GM18858 (cell line): ENCODE data around the gene MTMR10.

Experiments
- ATAC-seq: cut with Tn5 transposase; IDR thresholded peaks from one replicate; pipeline ENCODE4 v1.9.1; 2021; ENCODE audit not compliant: unreplicated experiment

MTMR10 gene

DNA sequence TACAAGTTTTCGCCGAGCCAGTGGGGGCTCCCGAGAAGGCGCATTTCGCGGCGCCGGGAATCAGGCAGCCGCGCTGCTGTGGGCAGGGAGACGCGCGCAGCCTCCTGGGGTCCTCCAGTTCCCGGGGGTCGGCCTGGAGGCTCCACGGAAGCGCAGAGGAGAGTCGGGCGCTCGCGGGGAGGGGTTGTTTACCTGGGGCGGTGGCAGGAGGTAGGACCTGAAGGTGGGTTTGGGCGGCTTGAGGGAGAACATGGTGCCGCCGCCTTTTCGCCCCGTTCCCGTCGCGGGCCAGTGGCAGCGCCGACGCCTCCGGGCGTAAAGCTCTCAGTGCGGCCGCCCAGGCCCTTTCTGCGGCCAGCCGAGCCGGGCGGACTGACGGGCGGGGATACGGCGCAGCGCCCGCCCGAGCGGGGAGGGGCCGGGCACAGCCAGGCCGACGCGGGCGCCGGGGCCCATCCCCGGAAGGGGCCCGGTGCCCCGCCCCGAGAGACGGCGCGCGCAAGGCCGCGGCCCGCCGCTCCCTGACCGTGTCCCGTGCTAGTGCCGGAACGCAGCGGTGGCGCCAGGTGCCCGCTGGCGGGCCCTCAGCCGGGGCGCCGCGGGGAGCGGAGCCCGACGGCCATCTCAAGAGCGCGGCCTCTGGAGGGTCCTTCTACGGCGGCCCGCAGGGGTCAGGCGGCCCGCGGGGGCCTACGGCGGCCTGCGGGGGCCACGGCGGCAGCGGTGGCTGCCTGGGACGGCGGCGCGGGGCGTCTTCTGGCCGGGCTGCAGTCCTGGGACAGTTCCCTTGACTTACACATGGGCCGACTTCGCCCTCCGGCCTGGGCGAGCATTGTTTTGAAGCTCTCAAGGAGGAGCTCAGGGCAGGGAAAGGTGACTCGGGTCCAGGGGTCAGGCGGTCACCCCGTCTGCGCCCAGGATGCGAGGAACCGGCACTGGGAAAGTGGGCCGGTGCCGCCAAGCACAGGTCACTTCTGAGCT, at the start of gene MTMR10:
Gene MTMR10 (minus strand): TSS at position 374 of the 981 bp plus-strand sequence. CDS start 122 bp downstream, at position 252.
- ATAC-seq, result peak; percentile 88

DNA sequence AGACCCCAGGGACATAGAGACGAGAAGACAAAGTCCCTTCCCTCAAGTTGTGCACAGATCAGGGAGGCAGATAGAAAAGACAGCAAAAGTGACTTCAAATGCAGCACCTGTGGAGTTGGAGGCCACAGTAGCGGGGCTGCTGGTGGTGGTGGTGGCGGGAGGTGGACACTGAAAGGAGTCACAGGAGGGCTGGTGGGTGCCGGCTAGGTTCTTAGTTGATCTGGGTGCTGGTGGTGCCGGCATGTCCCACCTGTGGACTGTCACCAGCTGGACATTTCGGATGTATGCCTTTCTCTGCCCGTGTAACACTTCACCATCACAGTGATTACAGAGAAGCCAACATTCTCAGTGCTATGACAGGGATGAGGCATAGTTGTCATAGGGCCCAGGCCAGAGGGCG, 49.2 kb upstream of the MTMR10 start:
- no peak for ATAC-seq

GRCh38 chr15:31039961-31040360, 48.5 kb upstream of the MTMR10 start:
- no peak for ATAC-seq

- ATAC-seq, result no peak
These were observed 46.5 kb upstream of the MTMR10 start for GRCh38 chr15:31037731-31038477.

DNA sequence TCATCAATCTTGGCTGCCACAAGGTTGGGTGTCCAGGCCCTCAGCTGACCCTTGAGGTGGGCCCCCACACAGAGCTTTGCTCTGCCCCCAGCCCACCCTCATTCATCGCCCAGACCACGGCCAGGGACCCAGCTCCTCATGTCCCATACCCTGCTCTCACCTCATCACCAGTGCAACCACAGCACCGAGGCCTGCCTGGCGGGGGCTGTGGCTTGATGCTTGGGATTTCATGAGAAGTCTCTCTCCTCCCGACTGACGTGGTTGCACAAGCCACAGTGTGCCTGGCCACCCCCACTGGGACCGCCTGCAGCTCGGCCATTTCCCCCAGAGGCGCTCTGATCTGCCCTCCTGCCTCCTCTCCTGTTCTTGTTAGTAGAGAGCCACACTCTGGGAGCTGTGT, 45.4 kb upstream of the MTMR10 start:
- ATAC-seq, result no peak

DNA sequence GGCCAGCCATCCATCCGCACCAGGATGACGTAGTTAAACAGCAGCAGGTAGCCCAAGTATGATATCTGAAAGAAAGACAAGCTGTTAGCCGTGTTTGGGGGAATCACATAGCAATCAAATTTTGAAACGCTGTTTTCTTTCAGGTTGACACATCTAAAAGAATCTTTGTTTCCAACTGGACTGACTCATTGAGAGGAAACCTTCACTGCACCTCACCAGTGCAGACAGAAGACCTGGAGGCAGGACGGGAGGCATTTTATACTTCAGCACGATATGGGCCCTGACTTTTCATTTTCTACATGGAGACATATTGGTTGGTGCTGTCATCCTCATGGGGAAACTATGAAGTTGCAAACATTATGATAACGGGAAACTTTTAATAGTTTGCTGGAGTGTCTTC, 44.2 kb upstream of the MTMR10 start:
- ATAC-seq, result no peak

- ATAC-seq, result no peak
These were observed 42.7 kb upstream of the MTMR10 start for GRCh38 chr15:31034152-31034551.

GRCh38 chr15:31032961-31033371, 41.5 kb upstream of the MTMR10 start:
- ATAC-seq, result no peak

DNA sequence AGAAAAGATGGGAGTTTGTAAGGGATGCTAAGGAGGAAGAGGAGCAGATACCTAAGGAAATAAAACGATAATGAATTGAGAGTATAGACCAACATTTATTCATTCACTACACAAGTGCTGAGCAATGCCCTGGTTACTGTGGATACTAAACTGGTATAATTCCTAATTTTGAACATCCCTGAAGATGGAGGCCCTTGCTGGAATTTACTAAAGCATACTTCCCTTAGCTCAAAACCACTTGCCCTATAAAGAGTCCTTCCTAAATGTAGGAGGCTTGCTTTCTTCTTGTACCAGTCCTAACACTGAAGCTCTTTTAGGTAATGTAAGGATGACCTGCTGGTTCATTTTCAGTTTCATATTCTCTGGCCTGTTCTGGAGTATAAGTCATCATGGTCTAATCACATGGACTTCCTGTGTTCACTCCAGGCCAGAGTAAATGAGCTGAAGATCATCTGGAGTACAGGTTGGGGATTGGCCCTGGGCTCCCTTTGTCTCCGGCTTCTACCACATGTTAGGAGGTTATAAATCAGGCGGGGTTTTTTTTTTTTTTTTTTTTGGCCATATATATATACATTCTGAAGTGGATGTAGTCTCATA, 40.1 kb upstream of the MTMR10 start:
- ATAC-seq, result no peak

GRCh38 chr15:31027910-31028578, 36.6 kb upstream of the MTMR10 start:
- ATAC-seq, result no peak

- ATAC-seq, result no peak
These were observed 34.6 kb upstream of the MTMR10 start for GRCh38 chr15:31025996-31026395.

DNA sequence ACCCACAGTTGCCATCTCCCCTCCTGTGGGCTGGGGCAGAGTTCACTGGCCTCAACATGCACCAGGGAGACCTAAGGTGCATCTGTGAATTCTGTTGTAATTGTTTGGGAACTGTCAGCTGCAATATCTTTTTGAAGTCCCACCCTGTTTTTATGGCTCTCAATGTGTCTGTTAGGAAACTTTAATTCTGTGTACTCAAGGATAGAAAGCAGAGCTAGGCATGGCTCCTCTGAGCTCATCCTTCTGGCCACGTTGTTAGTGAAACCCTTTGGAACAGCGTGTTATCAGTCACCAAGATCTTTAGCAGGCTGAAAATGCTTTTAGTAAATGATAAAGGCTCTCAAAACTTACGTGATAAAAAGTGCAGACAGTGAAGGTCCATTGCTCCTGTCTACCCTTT, 33.6 kb upstream of the MTMR10 start:
- ATAC-seq, result no peak

GRCh38 chr15:31024330-31024729, 32.9 kb upstream of the MTMR10 start:
- no peak for ATAC-seq

- no peak for ATAC-seq
These were observed 32.4 kb upstream of the MTMR10 start for GRCh38 chr15:31023841-31024240.

- no peak for ATAC-seq
These were observed 29.7 kb upstream of the MTMR10 start for GRCh38 chr15:31021067-31021665.

DNA sequence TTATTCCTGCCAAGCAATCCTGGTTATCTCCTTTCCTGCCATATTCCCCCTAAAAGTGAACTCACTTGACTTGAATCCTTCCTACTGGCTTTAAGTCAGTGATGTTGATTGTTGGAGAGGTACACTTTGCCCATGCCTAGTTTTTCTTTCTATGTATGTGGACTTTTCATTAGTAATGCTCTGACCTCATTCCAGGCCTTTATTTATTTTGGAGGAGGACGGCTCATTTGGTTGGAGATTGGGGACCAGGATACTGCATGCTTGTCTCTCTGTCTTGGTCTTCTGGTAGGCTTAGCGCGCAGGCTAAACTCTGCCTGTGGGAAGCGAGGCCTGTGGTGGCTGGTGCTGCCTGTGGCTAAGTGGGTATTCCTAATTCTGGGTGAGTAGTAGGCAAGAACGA, 29.1 kb upstream of the MTMR10 start:
- ATAC-seq, result no peak

GRCh38 chr15:31019986-31020385, 28.6 kb upstream of the MTMR10 start:
- ATAC-seq, result no peak

GRCh38 chr15:31017311-31017710, 25.9 kb upstream of the MTMR10 start:
- ATAC-seq, result no peak

DNA sequence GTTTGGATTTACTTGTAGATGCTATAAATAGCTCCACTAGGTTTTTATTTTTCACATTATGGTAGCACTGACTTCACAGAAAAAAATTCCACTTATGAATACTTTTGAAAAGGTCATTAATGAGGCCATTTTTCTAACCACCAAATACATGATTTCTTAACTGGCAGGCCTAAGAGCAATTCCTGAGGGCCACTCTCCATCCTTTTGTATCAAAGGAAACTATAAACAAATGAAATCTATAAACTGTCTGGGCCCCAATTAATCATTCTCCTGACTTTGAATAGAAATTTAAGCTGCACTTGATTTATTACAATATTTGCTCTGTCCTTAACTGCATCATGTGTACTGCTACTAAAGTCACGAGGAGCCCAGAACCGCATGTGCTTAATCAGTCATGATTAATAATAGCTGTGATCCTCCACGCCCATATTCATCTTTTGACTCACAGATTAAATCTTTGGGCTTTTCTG, 25.1 kb upstream of the MTMR10 start:
- no peak for ATAC-seq

DNA sequence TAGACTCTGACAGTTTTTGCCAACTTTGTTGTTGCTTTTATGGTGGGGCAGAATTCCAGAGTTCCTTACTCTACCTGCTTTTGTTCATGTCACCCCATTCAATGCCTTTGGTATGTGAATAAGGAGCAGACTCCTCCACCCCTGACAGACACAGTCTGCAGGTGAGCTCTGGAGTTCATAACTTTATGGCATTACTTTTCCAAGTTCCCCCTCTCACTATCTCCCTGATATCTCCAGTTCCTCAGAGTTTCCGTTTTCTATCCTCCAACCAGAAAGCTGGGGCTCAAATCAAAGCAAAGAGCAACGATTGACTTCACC, 23.1 kb upstream of the MTMR10 start:
- ATAC-seq, result no peak
